Activated CD4-positive, alpha-beta memory T cell treated with anti-CD3 and anti-CD28 coated beads, Interleukin-2, amount 10 ng/mL, durations not matched to agents 7 days and 5 days (primary cell): Measurements from ENCODE around the gene PAX1. TPM values are rescaled to one million over a fixed set of nuclear protein-coding genes. Genes with fewer than 3 reads are reported as not detected.

Experiments used
- CTCF ChIA-PET: fragments of 350-600 bp; sonication (Branson Sonifier 250); formaldehyde crosslinking; loops from one replicate; lab custom pipeline; 2021; ENCODE audit warnings: antibody characterized with exemption, inconsistent platforms; lab: Charles Lee
- POLR2A ChIA-PET: fragments of 350-600 bp; sonication (Branson Sonifier 250); formaldehyde crosslinking; loops from one replicate; lab custom pipeline; 2021; ENCODE audit warnings: antibody characterized with exemption; lab: Charles Lee
- DNase-seq: peaks from one replicate; pipeline ENCODE4 v3.0.0-alpha.2; 2020
- H3K27ac Mint-ChIP-seq: one replicate; pipeline ENCODE4 v1.8.0; 2021; ENCODE audit warnings: mild to moderate bottlenecking, mixed read lengths
- H3K27me3 Mint-ChIP-seq: one replicate; pipeline ENCODE4 v1.8.0; 2021; ENCODE audit warnings: mixed read lengths
- H3K36me3 Mint-ChIP-seq: one replicate; pipeline ENCODE4 v1.8.0; 2021; ENCODE audit warnings: low read depth, mixed read lengths
- H3K4me1 Mint-ChIP-seq: one replicate; pipeline ENCODE4 v1.8.0; 2021; ENCODE audit warnings: mixed read lengths
- H3K4me3 Mint-ChIP-seq: one replicate; pipeline ENCODE4 v1.8.0; 2021; ENCODE audit warnings: mild to moderate bottlenecking, mixed read lengths
- H3K9me3 Mint-ChIP-seq: one replicate; pipeline ENCODE4 v1.8.0; 2021; ENCODE audit warnings: mixed read lengths
- total RNA-seq, 2 experiments: library from RNA; stranded (reverse); gene quantifications; one replicate each; pipeline ENCODE4 v1.2.3, GENCODE V29; 2021

PAX1 gene
- total RNA-seq, 2 experiments from 2014 or later: not detected

DNA sequence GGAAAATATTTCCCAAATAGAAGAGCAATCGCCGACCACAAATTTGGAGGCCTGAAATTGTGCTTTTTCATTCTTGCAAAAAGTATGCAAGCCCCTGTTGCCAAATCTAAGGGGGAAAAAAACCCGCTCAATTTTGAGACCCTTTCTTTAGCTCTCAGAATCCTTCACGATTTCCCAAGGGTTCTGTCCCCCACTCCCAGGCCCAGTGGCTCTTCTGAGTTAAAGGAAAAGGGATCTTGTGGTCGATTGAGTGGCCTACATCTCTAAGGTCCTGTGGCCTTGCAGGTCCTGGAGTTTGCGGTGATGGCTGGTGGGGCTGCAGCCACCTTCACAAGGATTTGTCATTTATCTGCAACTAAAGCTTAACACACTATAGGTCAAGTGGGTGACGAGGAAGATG, 1.8 kb downstream of the PAX1 start:
- Mint-ChIP-seq H3K27me3 (peaks cover 81% of the 10 kb centered on the region), H3K27ac (no peak overlapping the region), H3K9me3 (no peaks in the 10 kb centered on the region), H3K36me3 (peaks cover 6% of the 10 kb centered on the region), H3K4me3 (no peak overlapping the region), H3K4me1 (no peaks in the 10 kb centered on the region)
- POLR2A ChIA-PET: no interaction called here
- DNase-seq: no peak
- CTCF ChIA-PET: no interaction called here

DNA sequence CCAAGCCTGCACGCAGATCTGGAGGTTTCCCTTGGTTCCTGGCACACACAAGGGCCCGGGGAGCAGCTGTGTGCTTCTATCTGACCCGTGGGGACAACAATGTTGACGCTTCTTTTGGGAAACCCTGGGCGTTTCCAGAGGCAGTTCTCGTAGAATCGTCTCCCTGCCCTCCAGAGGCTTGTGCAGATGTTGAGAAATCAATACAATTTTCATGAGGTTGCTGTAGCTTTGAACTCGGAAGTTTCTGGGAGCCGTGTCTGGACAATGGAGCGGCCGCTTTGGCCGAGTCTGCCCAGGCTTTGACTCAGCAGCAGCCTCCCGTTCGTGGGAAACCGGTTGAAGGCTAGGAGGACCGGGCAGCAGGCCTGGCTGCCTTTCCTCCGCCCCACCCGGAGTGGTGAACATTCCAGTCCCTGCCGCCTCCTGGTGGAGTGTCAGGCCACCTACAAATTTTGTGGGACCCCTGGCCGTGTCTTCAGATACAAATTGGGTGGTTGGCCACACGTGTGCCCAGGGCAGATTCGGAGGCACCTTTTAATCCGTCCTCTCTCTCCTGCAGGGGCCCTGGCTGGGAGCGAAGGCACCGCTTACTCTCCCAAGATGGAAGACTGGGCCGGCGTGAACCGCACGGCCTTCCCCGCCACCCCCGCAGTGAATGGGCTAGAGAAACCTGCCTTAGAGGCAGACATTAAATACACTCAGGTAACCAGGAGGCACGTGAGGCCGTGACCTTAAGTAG, 2.7 kb downstream of the PAX1 start:
- CTCF ChIA-PET: no interaction called here
- Mint-ChIP-seq H3K9me3 (no peaks in the 10 kb centered on the region), H3K4me1 (no peaks in the 10 kb centered on the region), H3K36me3 (peaks cover 6% of the 10 kb centered on the region), H3K27ac (no peak overlapping the region), H3K27me3 (peaks cover 81% of the 10 kb centered on the region), H3K4me3 (no peak overlapping the region)
- POLR2A ChIA-PET: no interaction called here
- DNase-seq: no peak

DNA sequence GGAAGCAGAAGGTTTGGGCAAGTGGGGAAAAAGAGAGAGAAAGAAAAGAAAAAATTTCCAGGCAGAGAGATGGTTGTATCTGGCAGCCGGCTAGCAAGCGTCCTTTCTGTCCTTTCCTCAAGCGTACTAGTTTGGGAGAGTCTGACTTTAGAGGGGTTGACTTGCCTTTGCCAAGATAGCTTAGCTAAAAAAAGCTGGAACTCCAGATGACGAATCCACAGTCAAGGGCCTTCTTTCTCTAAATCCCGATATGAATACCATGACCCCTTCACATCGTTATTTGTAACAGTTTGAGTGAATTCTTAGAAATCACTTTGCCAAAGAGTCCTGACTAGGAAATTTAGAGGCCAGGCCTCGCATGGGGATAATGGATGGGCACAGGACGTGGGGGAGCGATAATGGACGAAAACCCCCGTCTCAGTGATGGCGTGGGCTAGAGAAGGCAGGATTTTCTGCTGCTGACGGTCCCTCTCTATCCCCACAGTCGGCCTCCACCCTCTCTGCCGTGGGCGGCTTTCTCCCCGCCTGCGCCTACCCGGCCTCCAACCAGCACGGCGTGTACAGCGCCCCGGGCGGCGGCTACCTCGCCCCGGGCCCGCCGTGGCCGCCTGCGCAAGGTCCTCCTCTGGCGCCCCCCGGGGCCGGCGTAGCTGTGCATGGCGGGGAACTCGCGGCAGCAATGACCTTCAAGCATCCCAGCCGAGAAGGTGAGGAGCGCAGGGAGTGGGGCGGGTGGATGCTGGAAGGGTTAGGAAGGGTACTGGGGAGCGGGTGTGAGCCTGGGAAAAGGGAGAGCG, 3.5 kb downstream of the PAX1 start:
- CTCF ChIA-PET: interaction anchor here (1.8 kb wide), 1 partner anchor 10 kb away, joined by 6 read pairs; no protein-coding TSS in a partner anchor
- DNase-seq: no peak
- H3K27me3 Mint-ChIP-seq: peaks cover 80% of the 10 kb centered on the region
- no peaks in the 10 kb centered on the region for H3K4me1 Mint-ChIP-seq
- no peaks in the 10 kb centered on the region for H3K9me3 Mint-ChIP-seq
- no peak overlapping the region for H3K4me3 Mint-ChIP-seq
- H3K36me3 Mint-ChIP-seq: peaks cover 4% of the 10 kb centered on the region
- POLR2A ChIA-PET: no interaction called here
- no peak overlapping the region for H3K27ac Mint-ChIP-seq

DNA sequence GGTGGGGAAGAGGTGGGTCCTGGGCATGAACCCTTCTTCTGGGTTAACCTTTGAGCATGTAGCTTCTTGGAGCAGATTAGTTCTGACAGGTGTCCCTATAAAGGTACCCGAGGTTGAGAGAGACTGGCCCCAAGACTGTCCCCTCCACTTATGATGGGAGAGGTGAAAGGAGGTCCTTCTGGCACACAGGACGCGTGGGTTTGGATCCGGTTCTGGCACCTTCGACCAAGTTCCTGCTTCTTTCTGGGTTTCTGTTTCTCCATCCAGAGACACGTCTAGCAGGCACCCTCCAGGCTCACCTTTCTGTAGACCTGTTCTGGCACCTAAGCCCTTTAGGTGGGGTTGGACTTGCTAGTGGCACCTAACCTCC, 4.1 kb downstream of the PAX1 start:
- no peaks in the 10 kb centered on the region for H3K4me1 Mint-ChIP-seq
- peaks cover 4% of the 10 kb centered on the region for H3K36me3 Mint-ChIP-seq
- POLR2A ChIA-PET: no interaction called here
- no peaks in the 10 kb centered on the region for H3K9me3 Mint-ChIP-seq
- no peak for DNase-seq
- no peak overlapping the region for H3K4me3 Mint-ChIP-seq
- no peak overlapping the region for H3K27ac Mint-ChIP-seq
- CTCF ChIA-PET: interaction anchor here (1.8 kb wide), 1 partner anchor 10 kb away, joined by 6 read pairs; no protein-coding TSS in a partner anchor
- H3K27me3 Mint-ChIP-seq: peaks cover 77% of the 10 kb centered on the region

DNA sequence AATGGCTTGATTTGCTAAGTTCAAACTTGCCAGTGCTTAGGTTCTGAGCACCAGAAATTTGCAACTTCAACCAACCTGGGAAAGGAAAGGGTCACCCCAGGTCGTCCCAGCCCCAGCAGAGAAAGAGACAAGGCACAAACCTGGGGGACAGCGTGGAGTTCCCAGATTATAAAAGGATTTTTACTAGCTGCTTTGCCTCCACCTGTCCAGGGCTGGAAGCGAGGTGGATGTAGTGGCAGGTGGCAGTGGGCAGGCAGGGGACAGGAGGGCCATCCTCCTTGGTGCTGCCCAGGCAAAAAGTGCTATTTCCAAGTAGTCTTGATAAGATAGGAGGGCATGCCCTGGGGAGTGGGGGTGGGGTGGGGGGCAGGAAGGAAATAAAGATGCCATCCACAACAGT, 4.9 kb downstream of the PAX1 start:
- H3K9me3 Mint-ChIP-seq: no peaks in the 10 kb centered on the region
- H3K4me1 Mint-ChIP-seq: no peaks in the 10 kb centered on the region
- DNase-seq: no peak
- H3K4me3 Mint-ChIP-seq: no peak overlapping the region
- CTCF ChIA-PET: interaction anchor here (1.8 kb wide), 1 partner anchor 9 kb away, joined by 6 read pairs; no protein-coding TSS in a partner anchor
- peaks cover 4% of the 10 kb centered on the region for H3K36me3 Mint-ChIP-seq
- POLR2A ChIA-PET: no interaction called here
- peaks cover 77% of the 10 kb centered on the region for H3K27me3 Mint-ChIP-seq
- no peak overlapping the region for H3K27ac Mint-ChIP-seq

DNA sequence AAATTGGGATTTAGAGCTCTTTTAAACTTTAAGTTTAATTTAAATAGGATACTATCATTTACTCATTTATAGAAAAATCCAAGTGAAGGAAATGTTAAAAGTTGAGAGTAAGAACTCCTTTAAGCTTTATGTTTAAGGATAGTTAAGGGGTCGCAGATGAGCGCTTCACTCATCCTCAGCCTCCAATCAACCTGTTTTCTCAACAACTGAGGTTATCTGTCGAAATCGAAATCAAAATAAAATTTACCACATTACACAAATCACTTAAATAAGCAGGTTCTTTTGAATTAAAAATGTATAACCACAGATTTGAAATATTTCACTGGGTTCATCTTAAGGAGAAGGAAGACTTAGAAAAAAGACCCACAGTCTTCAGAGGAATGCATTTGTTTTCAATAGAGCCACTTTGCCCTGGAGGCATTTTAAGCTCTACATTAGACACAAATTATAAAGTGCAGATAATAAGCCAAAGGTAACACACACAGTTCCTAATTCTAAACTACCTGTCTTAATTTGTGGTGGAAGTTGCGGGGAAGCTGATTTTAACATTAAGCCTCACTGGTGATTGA, 5.5 kb downstream of the PAX1 start:
- no peak overlapping the region for H3K4me3 Mint-ChIP-seq
- H3K27me3 Mint-ChIP-seq: peaks cover 82% of the 10 kb centered on the region
- ChIA-PET CTCF (interaction anchor here (1.3 to 1.8 kb wide), 2 partner anchors 8 to 9 kb away, joined by 6 read pairs; no protein-coding TSS in a partner anchor), POLR2A (no interaction called here)
- no peak overlapping the region for H3K27ac Mint-ChIP-seq
- no peaks in the 10 kb centered on the region for H3K4me1 Mint-ChIP-seq
- no peaks in the 10 kb centered on the region for H3K9me3 Mint-ChIP-seq
- H3K36me3 Mint-ChIP-seq: peaks cover 4% of the 10 kb centered on the region
- no peak for DNase-seq

DNA sequence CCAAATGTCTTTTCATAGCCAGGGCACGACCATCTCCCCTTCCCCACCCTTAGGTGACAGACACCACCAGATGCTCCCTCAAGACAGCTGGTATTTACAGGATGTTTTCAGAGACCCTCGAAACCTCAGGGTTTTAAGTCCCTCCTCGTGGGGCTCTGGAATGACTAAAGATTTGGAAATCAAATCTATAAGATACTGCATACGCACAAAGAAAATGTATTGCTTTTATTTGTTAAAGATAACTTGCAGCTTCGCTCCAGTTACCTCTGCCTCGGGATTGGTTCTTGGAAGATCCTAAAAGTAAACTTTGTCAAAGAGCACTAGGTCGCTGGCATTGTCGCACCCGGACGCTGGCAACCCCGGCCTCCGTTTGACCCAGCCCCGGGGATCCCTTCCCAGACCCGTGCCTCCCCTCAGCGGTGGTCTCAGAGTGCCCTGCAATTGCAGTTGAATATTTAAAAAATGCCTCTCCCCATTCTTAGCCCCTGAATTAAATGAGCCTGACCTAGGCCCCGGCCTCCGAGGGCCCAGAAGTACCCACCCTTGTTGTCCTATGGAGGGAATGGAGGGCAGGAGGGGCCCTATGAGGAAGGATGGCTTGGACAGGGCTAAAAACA, 7.1 kb downstream of the PAX1 start:
- DNase-seq: no peak
- ChIA-PET POLR2A (no interaction called here), CTCF (no interaction called here)
- Mint-ChIP-seq H3K27ac (no peak overlapping the region), H3K4me3 (no peak overlapping the region), H3K9me3 (no peaks in the 10 kb centered on the region), H3K4me1 (no peaks in the 10 kb centered on the region), H3K36me3 (peaks cover under 1% of the 10 kb centered on the region), H3K27me3 (peaks cover 76% of the 10 kb centered on the region)

DNA sequence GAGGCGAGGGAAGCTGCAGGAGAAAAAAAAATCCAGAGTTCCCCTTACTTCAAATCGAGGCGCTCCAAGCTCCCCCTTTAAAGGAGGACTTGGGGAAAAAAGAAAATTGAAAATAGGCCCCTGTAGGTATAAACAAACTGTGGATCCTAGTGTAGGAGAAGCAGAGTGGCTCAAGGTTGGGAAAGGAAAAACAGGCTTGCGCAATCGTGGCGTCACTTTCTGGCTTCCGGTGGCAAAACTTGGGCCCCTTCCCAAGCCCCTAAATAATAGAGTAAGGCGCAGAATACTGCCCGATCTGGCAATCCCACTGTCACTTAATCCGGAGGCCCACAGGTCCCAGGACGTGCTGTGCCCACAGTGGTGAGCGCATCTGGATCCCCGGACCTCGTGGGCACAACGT, 8.0 kb downstream of the PAX1 start:
- DNase-seq: no peak
- peaks cover 74% of the 10 kb centered on the region for H3K27me3 Mint-ChIP-seq
- no peaks in the 10 kb centered on the region for H3K9me3 Mint-ChIP-seq
- POLR2A ChIA-PET: no interaction called here
- H3K27ac Mint-ChIP-seq: no peak overlapping the region
- H3K4me3 Mint-ChIP-seq: no peak overlapping the region
- no peaks in the 10 kb centered on the region for H3K4me1 Mint-ChIP-seq
- no peaks in the 10 kb centered on the region for H3K36me3 Mint-ChIP-seq
- CTCF ChIA-PET: no interaction called here

DNA sequence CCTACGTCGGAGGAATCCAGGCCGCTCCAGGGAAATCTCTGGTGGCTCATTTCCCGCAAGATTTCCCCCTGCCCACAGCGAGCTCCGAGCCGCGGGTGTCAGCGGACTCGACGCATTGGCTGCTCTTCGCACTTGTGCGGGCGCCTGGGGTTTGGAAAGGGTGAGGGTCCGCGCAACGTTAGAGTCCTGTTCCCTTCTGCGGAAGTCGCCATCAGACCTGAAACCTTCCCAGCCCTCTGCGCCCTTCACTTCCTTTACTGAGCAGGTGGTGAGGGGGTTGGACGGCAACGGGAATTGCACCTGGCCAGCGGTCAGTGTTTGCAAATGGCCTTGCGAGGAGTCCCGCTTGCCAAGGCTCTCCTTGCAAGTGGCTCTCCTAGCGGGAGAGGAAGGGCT, 8.4 kb downstream of the PAX1 start:
- H3K36me3 Mint-ChIP-seq: no peaks in the 10 kb centered on the region
- H3K27ac Mint-ChIP-seq: no peak overlapping the region
- POLR2A ChIA-PET: no interaction called here
- H3K27me3 Mint-ChIP-seq: peaks cover 70% of the 10 kb centered on the region
- CTCF ChIA-PET: no interaction called here
- no peak overlapping the region for H3K4me3 Mint-ChIP-seq
- DNase-seq: no peak
- H3K4me1 Mint-ChIP-seq: no peaks in the 10 kb centered on the region
- no peaks in the 10 kb centered on the region for H3K9me3 Mint-ChIP-seq

DNA sequence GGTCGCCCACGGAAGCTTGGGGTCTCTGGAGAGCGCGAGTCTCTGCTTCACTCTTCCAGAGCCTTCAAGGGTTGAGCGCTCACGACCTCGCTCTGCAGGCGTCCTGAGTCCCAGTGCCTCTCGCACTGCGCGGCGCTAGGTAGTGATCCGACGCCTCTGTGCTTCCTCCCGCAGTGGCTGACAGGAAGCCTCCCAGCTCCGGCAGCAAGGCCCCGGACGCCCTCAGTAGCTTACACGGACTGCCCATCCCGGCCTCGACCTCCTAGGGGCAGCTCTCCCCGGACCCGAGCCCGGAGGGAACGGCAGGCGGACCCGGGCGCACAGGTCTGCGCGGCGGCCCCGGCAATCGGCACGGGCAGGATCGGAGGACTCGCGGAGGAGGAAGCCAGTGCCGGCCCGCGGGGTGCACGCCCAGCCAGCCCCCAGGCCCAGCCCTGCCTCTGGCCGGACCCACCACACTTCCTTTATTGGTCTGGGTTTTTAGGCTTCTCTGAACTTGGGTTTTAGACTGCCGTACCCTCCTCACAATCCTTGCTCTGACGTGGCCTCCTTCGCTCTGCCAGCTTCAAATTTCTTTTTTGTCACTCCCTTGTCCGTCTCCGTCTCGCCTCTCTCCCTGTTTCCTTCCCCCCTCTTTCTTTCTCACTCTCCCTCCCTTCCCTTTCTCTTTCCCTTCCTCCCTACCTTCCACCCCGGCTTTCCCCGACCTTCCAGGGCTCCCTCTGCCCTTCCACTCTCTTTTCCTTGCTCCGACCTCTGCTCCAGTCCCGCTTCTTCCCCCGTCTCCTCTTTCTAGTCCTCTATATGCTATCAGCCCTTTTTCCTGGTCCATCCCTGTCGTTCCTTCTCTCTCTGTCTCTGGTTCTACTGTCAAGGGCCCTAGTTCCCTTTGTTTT, 9.1 kb downstream of the PAX1 start:
- no peak overlapping the region for H3K4me3 Mint-ChIP-seq
- no peaks in the 10 kb centered on the region for H3K4me1 Mint-ChIP-seq
- H3K27ac Mint-ChIP-seq: no peak overlapping the region
- no peak for DNase-seq
- H3K9me3 Mint-ChIP-seq: no peaks in the 10 kb centered on the region
- POLR2A ChIA-PET: no interaction called here
- H3K27me3 Mint-ChIP-seq: peaks cover 64% of the 10 kb centered on the region
- no peaks in the 10 kb centered on the region for H3K36me3 Mint-ChIP-seq
- CTCF ChIA-PET: no interaction called here

DNA sequence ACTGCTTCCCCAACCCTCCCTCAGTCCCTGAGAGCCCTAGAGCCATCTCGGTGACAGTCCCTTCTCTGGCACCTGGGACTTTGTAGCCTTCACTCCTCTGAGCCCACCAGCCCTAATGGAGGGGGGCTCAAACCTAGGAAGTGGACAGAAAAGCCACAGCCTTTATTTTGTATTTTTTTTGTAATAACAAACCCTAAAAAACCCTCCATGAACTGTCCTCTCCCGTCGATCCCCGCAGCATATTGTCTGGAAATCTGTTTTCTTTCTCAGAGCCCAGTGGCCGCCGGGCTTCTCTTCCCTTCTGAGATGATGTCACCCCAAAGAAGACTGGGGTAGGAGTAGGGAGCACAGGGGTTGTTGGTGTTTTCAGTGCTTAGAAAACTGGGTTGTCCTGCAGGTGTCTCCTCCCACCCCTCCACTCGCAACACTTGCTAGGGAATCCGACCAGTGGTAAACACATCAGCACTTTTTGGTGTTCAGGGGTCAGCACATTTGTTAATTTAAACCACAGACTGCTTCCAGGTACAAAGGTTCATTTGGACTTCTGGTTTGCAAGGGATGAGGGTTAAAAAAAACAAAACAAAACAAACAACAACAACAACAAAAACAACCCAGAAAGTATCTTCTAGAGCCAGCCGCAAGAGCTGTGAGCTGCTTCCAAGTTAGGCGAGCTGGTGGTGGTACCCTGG, 9.9 kb downstream of the PAX1 start:
- no peak for DNase-seq
- Mint-ChIP-seq H3K9me3 (no peaks in the 10 kb centered on the region), H3K4me1 (no peaks in the 10 kb centered on the region), H3K27me3 (peaks cover 58% of the 10 kb centered on the region), H3K27ac (no peak overlapping the region), H3K36me3 (no peaks in the 10 kb centered on the region), H3K4me3 (no peak overlapping the region)
- CTCF ChIA-PET: no interaction called here
- POLR2A ChIA-PET: no interaction called here
